DND-41 (cell line): Measurements from ENCODE around the gene SDR39U1.

Source experiments
- ATAC-seq: fragments of 200-7000 bp; cut with Tn5 transposase; 3 replicates; pipeline ENCODE4 v1.9.1; 2021; ENCODE audit warnings: low read depth; ENCODE audit not compliant: insufficient read depth
- DNase-seq: peaks from one replicate; pipeline ENCODE4 v3.0.0-alpha.2; 2020
- H2AFZ ChIP-seq: 2 replicates; pipeline ENCODE4 v1.6.0; 2012; ENCODE audit warnings: low read depth, low read length
- H3K27ac ChIP-seq: 2 replicates; pipeline ENCODE4 v1.5.1; 2012; ENCODE audit warnings: low read length, inconsistent platforms
- H3K27me3 ChIP-seq: fragments of 200-600 bp; sonication (generic); 2 replicates; pipeline ENCODE4 v1.6.0; 2012; ENCODE audit warnings: low read length, mild to moderate bottlenecking, inconsistent platforms; ENCODE audit not compliant: insufficient read depth, poor library complexity
- H3K36me3 ChIP-seq: 2 replicates; pipeline ENCODE4 v1.5.1; 2012; ENCODE audit warnings: low read length, inconsistent platforms; ENCODE audit not compliant: insufficient read depth
- H3K4me1 ChIP-seq: 2 replicates; pipeline ENCODE4 v1.5.1; 2012; ENCODE audit warnings: mild to moderate bottlenecking, low read length; ENCODE audit not compliant: insufficient read depth
- H3K4me2 ChIP-seq: 2 replicates; pipeline ENCODE4 v1.6.0; 2012; ENCODE audit warnings: mild to moderate bottlenecking, moderate library complexity, low read length, inconsistent platforms; ENCODE audit not compliant: insufficient read depth
- H3K4me3 ChIP-seq, 2 experiments: fragments of 200-600 bp in 1 of 2; shearing (Covaris generic) in 1 of 2; 2 replicates each; pipeline ENCODE4 v1.5.1; 2012 to 2016; ENCODE audit warnings: inconsistent platforms in 2 of 2, low read length in 2 of 2, mild to moderate bottlenecking in 2 of 2, low read depth in 1 of 2, moderate library complexity in 1 of 2
- H3K79me2 ChIP-seq: 2 replicates; pipeline ENCODE4 v1.6.0; 2012; ENCODE audit warnings: low read length, inconsistent platforms; ENCODE audit not compliant: insufficient read depth
- H3K9ac ChIP-seq: 2 replicates; pipeline ENCODE4 v1.6.0; 2012; ENCODE audit warnings: low read depth, mild to moderate bottlenecking, inconsistent platforms, low read length, moderate library complexity
- H3K9me3 ChIP-seq: 2 replicates; pipeline ENCODE4 v1.5.1; 2012; ENCODE audit warnings: low read length, moderate library complexity, mild to moderate bottlenecking, inconsistent platforms; ENCODE audit not compliant: insufficient read depth, severe bottlenecking
- H4K20me1 ChIP-seq: 2 replicates; pipeline ENCODE4 v1.6.0; 2012; ENCODE audit warnings: low read length; ENCODE audit not compliant: insufficient read depth
- EZH2 ChIP-seq: IDR thresholded peaks from 3 replicates; pipeline ENCODE4 v1.6.1; 2012; ENCODE audit warnings: borderline replicate concordance, low read depth, mild to moderate bottlenecking, moderate library complexity, low read length, inconsistent platforms; ENCODE audit not compliant: severe bottlenecking
- TF ChIP-seq, protein P1 (sequence below): IDR thresholded peaks from 2 replicates; pipeline ENCODE4 v1.5.1; 2012; ENCODE audit warnings: borderline replicate concordance, low read length, moderate library complexity, mild to moderate bottlenecking; ENCODE audit not compliant: poor library complexity, severe bottlenecking; ENCODE audit errors: extremely low read depth

SDR39U1 gene

DNA sequence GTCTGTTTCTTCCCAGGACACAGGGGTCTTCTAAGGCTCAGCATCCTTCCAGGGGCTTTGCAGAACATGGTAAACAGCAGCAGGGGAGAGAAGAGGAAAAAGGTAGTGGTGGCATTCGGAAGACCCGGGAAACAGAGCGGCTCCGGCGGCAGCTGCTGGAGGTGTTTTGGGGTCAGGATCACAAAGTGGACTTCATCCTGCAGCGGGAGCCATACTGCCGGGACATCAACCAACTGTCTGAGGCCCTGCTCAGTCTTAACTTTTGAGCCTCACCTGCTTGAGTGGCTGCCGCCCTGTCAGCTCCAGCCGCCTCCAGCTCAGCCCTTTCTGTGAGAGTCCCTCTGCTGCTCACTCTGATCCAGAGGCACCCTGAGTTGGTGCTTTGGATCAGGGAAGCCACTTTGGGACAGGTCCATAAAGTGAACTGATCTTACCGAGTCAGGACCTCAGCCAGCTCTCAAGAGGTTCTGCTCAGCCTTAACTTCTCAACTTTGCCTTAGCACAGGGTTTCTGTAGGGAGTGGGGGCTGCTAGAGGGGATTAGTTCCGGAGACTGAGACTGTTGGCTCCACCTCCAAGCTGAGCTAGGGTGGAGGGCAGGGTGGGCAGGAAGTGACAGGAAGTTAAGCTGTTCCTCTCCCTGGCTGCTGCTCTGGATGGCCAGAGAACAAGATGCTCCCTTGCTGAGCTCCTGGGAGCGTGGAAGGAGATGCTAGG lies 5.4 kb downstream of the SDR39U1 start:
- no peak for TF ChIP-seq EZH2
- TF ChIP-seq, protein P1, sequence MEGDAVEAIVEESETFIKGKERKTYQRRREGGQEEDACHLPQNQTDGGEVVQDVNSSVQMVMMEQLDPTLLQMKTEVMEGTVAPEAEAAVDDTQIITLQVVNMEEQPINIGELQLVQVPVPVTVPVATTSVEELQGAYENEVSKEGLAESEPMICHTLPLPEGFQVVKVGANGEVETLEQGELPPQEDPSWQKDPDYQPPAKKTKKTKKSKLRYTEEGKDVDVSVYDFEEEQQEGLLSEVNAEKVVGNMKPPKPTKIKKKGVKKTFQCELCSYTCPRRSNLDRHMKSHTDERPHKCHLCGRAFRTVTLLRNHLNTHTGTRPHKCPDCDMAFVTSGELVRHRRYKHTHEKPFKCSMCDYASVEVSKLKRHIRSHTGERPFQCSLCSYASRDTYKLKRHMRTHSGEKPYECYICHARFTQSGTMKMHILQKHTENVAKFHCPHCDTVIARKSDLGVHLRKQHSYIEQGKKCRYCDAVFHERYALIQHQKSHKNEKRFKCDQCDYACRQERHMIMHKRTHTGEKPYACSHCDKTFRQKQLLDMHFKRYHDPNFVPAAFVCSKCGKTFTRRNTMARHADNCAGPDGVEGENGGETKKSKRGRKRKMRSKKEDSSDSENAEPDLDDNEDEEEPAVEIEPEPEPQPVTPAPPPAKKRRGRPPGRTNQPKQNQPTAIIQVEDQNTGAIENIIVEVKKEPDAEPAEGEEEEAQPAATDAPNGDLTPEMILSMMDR: no peak
- peaks cover 23% of the 10 kb centered on the region for H4K20me1 ChIP-seq
- H3K36me3 ChIP-seq: peaks cover 84% of the 10 kb centered on the region
- no peak overlapping the region for H3K4me2 ChIP-seq
- peaks cover 47% of the 10 kb centered on the region for H3K4me1 ChIP-seq
- H2AFZ ChIP-seq: no peak overlapping the region
- H3K79me2 ChIP-seq: peaks cover 28% of the 10 kb centered on the region
- peak overlapping the region; percentile 7; the same call in 1 of the 2 replicates for H3K9ac ChIP-seq
- peak overlapping the region; percentile 59; the same call in 1 of the 2 replicates for H3K27ac ChIP-seq
- no peak overlapping the region for H3K4me3 ChIP-seq
- H3K27me3 ChIP-seq: no peaks in the 10 kb centered on the region
- DNase-seq (peak; percentile 69), ATAC-seq (peak; percentile 61)
- no peaks in the 10 kb centered on the region for H3K9me3 ChIP-seq

DNA sequence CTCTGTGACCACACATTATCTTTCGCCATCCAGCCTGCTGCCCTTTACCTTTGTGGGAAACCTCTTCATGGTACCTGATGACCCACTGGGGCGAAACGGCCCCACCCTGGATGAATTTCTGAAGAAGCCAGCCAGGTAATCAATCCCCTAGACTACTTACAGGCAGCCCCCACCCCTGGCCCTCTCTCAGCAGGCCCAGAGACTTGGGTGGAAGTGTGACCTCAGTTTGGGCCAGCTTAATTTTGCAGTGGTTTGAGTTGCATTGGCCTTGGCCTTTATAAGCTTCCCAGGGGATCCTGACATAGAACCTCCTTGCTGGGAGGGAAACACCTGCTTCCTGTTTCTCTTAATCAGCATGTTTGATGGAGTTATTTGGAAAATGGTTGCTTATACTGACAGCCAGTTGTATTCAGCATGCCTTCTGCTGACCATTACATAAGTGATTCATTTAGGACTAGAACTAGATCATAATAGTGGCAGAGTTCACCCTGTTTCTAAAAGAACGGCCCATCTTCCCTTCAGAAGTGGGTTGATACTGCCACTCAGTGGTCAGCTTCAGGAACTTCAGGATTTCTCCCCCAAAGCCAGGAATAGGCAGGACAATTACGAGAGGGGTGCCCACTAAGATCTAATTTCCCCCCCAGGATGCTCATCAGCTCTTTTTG lies 6.1 kb downstream of the SDR39U1 start:
- Histone ChIP-seq H4K20me1 (peaks cover 25% of the 10 kb centered on the region), H3K79me2 (peaks cover 26% of the 10 kb centered on the region), H2AFZ (no peak overlapping the region), H3K9me3 (no peaks in the 10 kb centered on the region), H3K9ac (no peak overlapping the region), H3K36me3 (peaks cover 90% of the 10 kb centered on the region), H3K4me3 (no peak overlapping the region), H3K27ac (peak overlapping the region; percentile 59), H3K27me3 (no peaks in the 10 kb centered on the region), H3K4me2 (no peak overlapping the region), H3K4me1 (peaks cover 48% of the 10 kb centered on the region)
- ATAC-seq (peak; percentile 46), DNase-seq (peak; percentile 53)
- TF ChIP-seq EZH2: no peak
- TF ChIP-seq, protein P1: peak; percentile 79

DNA sequence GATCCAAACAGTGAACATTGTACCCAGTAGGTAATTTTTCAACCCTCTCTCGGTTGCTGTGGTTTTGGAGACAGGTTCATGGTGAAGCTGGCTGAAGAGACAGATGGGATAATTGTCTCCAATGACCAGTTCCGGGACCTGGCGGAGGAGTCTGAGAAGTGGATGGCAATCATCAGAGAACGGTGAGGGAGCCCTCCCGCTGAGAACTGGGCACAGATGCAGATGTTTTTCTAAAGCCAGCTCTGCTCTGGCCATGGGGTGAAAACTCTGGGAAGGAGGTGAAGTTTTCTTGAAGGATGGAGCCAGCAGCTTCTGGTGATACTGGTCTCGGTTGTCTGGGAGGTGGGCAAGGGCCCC lies 6.6 kb downstream of the SDR39U1 start:
- DNase-seq: no peak
- no peak for ATAC-seq
- Histone ChIP-seq H3K4me1 (peaks cover 48% of the 10 kb centered on the region), H3K27ac (no peak overlapping the region), H3K4me2 (no peak overlapping the region), H3K9ac (no peak overlapping the region), H3K79me2 (peaks cover 26% of the 10 kb centered on the region), H3K36me3 (peaks cover 91% of the 10 kb centered on the region), H3K4me3 (no peak overlapping the region), H2AFZ (no peak overlapping the region), H4K20me1 (peaks cover 30% of the 10 kb centered on the region), H3K27me3 (no peaks in the 10 kb centered on the region), H3K9me3 (no peaks in the 10 kb centered on the region)
- TF ChIP-seq, protein P1: no peak
- TF ChIP-seq EZH2: no peak
